Measurements from ENCODE around the gene PLAU.

Gene PLAU

DNA sequence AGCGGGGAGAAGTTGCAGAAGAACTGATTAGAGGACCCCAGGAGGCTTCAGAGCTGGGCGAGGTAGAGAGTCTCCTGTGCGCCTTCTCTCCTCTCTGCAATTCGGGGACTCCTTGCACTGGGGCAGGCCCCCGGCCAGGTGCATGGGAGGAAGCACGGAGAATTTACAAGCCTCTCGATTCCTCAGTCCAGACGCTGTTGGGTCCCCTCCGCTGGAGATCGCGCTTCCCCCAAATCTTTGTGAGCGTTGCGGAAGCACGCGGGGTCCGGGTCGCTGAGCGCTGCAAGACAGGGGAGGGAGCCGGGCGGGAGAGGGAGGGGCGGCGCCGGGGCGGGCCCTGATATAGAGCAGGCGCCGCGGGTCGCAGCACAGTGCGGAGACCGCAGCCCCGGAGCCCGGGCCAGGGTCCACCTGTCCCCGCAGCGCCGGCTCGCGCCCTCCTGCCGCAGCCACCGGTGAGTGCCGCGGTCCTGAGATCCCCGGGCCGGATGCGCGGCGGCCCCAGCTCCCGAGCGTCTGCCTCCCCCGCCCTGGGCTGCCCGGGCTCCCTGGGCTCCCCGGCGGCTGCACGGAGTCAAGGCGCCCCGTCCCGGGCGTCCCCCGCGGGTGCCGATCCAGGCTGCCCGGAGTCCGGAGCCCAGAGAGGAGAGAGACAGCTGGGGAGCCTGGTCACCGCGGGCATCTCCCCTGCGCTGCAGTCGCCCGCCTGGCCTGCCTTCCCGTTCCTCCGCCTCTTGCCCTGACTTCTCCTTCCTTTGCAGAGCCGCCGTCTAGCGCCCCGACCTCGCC, at the start of gene PLAU:
Gene PLAU, plus strand, starts transcription at position 369 of the 789 bp plus-strand sequence. CDS start 424 bp downstream, outside the sequence.
- peak; percentile 89 for DNase-seq (ENCODE audit: low spot score)

DNA sequence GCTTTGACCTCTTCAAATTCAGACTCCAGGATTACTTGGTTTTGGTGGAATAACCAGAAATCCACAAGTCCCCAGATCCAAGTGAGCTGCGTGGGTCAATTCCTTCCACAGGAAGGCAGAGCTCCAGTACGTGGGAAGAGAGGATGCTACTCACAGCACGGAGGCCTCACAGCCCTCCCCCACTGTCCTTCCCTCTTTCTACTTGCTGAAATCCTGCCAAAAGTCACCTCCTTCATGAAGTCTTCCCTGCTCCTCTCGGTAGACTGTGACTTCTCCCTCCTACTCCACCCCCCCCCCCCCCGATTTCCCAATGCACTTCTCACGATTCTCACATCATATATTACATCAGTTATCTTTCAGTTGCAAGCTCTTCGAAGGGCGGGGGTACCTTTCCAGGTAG, 48.9 kb upstream of the PLAU start:
- no peak for DNase-seq (ENCODE audit: low spot score)

DNA sequence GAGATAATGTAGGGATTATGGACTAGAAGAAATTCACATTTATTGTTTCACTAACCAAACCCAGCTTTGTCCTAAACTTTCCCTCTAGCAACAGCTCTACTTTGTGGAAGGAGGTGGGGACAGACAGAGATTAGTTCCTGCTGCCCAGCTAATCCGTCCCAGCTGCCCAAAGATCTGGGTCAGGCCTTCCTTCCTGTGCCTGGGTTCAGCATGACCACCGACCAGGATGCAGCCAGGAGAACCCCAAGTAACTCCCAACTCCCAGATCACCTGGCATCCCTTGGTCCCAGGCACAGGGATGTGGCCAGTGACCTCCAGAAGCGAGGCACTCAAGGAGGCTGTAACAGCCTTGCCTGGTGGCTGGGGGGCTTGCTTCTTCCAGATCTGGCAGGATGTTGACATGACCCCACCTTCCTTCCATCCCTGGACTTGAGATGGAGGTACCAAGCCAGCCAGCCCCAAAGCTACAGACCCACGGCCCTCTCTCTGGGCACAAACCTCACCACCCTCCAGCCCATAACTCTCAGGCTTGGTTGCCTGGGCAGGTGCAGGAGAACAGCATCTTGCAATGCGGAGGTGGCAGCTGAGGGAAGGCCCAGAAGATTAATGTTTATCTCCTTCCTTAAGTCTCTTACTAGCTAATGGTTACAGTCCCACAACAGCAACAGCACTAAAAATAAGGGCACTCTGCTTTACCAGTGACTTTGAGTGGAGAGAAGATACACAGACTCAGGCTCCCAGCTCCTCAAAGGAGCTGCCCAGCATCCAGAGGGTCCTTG, 47.7 kb upstream of the PLAU start:
- DNase-seq (ENCODE audit: low spot score): no peak

DNA sequence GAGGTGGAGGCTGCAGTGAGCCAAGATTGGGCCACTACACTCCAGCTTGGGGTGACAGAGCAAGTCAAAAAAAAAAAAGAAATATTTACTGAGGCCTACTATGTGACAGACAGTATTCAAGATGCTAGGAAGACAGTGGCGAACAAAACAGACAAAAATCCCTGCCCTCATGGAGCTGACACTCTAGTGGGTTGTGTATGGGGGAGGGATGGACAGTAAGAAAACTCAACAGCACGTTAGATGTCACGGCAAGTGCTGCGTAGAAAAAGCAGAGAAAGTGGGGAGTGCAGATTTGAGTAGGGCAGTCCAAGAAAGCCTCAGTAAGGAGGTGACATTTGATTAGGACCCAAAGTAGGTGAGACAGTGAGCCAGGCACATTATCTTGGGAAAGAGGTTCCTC, 46.7 kb upstream of the PLAU start:
- DNase-seq (ENCODE audit: low spot score): no peak

DNA sequence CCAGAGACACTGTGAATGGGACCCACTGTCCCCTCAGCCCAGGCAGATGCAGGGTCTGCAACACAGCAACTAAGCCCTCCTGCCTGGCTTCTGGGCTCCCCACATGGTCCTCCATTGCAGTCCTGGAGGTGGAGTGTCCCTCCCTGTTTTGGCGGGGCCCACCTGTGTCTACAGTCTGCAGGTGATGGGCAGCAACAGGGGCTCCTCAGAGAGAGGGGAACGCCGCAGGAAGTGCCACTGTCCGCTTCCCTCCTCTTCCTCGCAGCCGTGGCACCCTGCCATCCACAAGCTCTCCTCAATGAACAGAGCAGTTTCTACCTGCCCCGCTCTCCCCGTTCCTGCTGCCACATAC, 45.8 kb upstream of the PLAU start:
- no peak for DNase-seq (ENCODE audit: low spot score)

DNA sequence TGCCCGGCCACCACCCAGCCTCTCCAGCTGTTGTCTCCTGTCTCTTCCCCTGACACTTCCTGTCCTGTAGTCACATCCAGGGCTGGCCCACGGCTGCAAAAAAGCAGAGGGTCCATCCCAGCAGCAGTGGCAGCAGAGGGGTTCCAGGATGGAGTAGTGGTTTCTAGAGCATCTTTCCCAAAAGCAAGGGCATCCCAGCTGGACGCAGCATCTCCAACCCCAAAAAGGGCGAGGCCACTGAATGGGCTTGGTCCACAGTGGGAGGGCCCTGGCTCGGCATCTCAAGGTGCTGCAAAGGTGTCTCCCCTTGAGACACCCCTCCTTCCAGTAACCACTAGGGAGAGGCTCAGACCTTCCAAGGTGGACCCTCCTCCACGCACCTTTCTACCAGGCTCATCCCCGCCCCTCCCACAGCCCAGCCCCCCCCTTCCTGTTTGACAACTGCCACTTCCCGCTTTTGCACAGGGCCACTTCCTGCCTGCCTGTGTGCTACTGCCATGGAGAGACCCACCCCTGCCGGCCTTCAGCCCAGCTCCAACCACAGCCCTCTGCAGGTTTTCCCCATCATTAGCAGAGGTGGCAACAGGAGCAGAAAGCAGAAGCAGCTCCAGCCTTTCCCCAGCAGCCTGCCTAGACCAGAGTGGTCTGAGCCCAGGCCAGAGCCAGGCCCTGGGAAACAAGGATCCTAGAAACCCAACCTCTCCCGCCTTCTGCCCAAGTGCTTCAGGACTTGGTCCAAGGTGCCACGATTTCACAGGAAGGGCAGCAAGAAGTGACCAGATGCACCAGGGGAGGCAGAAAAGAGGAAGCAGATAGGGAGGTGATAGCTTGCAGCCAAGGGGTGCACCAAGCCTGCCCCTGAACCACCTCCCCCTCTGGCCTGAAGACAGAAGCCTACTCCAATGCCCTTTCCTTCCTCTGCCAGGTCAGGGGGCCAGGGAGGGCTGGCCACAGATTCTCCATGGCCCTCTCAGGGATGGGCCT, 45.2 kb upstream of the PLAU start:
- no peak for DNase-seq (ENCODE audit: low spot score)

DNA sequence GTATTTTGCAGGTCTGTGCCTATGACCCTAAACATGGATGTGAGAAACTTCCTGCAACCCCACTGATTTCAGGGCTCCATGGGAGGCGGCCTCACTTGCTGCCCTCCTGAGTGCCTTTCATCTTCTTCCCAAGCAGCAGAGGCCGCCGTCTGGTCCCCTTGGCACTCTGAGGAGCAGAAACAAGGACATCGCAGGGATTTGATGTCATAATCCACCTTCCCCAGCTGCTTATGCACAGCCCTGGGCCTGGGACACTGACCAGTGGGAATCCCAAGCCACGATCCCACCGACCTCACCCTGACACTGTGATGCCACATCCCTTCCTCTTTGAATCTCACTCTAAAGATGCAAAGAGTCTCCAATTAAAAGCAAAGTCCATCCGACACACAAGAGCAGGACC, 44.3 kb upstream of the PLAU start:
- no peak for DNase-seq (ENCODE audit: low spot score)

DNA sequence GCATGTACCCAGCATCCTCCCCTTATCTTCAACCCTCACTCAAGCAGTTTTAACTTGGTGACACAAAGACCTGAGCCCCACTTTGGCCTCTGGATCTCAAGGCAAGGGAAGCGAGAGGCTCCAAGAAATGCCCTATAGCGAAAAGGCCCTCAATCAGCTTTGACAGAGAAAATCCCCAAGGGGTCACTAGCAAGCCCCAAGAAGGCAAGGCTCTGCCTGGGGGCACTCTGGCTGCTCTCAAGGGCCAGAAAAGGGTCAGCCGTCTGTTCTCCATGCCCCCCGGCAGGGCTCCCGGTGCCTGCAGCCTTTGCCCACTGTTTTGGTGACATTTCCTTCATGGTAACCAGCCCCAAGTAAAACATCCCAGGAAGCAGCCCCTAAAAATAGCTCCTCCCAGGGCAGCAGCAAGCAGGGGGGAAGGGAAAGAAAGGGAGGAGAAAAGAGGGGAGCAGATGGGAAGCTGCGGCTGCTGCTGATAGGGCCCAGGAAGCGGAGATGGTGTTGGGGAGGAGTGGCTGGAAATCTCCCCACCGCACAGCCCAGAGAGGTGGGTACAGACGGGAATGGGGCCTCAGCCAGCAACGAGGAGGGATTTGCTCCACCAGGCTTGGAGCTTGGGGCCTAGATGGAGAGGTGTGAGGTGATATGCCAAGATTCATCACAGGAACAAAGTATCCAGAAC, 43.7 kb upstream of the PLAU start:
- no peak for DNase-seq (ENCODE audit: low spot score)

DNA sequence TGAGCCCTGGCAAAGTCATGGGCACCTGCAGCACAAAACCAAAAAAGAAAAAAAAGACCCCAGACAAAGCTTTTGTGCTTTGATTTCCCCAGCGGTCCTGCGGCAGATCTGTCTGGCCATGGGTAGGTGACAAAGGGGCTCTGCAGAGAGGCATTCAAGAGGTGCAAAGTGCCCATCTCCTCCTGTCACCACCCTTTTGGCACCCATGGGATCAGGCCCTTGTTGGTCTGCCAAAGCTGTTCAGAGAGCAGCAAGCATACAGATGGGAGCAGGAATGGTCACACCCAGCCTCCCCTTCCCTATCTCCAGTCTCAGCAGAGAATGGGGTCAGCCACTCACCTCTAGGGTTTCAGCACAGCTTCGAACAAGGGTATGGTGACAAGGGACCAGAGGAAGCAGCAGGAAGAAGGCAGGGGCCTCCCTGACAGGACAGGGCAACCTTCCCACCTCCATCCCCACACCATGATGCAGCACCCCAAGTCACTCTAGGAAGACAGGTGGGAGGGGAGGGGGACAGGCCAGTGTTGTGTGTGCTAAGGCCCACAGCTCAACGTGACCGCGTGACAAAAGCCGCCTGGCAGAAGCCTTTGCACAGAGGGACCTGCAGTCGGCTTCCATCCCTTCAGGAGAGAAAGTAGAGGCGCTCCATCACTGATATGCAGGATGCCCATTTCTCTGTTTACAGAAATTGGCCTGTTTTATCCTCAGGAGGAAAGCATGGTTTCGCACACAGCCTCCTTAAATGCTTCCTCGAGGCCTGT, 42.9 kb upstream of the PLAU start:
- no peak for DNase-seq (ENCODE audit: low spot score)

DNA sequence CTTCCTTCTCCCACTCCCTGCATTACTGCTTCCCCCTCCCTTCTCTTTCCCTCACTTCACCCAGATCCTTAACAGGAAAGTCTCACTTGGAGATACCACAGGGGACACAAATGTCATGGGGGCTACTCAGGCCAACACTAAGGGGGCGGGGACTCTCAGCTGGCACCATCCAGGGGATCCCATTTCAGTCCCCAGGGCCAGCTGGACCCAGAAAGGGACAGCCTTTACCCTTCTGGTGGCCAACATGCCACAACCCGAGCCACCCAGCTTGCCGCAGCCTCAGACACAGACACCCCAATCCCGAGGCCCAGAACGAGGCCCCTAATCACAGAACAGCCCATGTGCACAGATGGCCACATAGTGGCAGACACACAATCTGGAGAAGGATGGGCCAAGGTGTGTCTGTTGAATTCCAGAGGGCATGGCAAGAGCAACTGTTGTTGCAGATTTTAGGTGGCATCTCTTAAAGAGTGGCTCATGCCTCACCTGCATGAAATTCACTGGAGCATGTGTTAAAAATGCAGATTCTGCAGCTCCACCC, 42.2 kb upstream of the PLAU start:
- DNase-seq (ENCODE audit: low spot score): no peak

DNA sequence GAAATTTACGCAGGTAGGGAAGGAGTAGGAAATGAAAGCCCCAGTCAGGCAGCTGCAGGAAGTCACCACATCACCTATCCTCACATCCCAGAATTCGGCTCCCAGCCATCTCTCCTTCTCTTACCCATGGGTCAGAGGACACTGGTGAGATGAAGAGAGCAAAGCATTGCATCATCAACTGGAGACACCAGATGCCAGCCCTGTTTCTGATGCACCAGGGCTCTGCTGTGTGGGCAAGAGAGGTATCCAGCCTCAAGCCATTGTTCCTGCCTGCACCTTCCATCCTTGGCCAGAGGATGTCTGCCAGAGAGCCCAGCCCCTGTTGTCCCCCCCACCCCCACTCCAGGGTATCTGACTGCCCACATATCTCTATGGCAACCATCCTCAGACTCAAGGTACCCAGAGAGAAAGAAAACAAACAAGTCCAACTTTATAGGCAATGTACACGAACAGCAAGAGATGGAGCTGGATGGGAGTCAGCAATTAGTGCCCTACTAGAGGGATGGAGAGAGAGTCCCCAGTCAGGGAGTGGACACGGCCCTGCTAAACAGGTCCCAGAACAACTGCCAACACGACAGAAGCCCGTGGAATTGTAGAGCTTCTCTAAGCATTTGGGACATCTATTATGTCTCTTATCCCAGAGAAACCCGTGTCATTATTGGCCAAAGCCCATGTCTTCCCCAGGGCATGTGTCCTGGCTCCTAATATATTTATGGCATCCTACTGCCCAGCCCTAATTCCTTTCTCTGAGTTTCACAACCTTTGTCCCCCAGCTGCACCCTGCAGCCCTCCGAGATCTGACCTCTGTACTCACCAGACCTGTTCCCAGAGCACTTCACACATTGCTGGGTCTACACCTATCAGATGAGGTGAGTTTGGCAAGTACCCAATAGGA, 39.4 kb upstream of the PLAU start:
- no peak for DNase-seq (ENCODE audit: low spot score)

DNA sequence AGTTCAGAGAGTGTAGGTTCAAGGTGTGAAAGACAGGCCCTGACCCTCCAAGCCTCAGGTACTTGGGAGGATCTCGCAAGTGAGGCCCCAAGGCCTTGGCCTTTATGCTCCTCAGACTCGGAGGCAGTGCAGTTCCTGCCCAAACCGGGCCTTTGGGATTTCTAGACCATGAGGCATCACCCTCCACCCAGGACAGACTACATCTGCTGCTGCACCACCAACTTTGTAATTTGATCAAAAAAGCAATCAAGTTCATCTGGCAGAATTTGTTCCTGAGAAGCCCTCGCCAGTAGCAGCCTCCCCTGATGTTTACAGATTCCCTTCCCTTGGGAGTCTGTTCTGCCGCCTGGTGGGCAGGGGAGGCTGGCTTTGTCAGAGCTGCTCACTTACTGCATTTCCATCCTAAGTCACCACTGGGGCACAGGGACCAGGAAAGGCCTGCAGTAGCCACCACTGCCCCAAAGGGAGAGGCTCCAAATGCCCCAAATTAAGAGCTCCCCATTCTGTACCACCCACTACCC, 38.7 kb upstream of the PLAU start:
- no peak for DNase-seq (ENCODE audit: low spot score)

DNA sequence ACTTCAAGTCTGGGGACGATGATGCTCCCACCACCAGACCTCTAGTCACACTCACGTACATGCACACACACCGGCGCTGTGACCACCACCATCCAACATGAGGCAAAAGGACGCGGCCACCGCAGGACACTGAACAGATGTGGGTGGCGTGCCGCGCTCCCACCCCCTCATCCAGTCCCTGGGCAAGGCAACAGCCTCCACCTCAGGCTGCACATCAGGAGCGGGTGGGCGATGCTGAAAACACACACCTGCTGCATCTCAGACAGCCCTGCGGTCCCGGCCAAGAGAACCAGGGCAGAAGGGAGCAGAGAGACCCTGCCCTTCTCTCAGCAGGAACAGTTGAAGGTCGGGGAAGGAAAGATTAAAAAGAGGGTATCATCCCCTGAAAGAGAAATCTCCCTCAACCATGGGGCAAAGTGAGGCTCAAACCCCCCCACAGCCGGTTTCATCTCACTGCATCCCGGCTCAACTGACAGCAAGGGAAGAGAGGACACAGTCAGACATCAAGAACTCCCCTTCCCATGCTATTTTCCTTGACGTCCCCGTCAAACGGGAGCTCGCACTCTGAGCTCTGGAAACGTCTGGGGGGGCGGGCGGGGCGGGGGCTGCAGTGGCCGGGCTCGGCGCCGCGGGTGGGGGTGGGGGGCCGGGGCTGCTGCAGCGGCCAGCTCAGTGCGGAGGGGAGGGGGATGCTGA, 37.6 kb upstream of the PLAU start:
- DNase-seq (ENCODE audit: low spot score): no peak

DNA sequence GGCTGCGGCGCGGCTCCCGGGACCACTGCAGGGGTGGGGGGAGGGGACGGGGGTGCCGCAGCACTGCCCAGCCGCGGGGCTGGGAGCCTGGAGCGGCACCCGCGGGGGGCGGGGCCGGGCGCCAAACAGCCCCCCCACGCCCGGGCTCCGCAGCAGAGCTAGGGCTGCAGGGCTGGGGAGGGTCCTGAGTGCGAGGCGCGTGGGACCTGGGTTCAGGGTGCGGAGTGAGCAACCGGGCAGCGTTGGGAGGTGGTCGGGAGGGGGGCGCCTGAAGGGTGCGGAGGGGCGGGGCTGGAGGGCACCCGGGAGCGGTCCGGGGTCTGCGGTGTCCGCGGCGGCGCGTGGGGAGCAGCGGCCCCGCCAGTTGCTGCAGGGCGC, 37.1 kb upstream of the PLAU start:
- peak; percentile 80 for DNase-seq (ENCODE audit: low spot score)

DNA sequence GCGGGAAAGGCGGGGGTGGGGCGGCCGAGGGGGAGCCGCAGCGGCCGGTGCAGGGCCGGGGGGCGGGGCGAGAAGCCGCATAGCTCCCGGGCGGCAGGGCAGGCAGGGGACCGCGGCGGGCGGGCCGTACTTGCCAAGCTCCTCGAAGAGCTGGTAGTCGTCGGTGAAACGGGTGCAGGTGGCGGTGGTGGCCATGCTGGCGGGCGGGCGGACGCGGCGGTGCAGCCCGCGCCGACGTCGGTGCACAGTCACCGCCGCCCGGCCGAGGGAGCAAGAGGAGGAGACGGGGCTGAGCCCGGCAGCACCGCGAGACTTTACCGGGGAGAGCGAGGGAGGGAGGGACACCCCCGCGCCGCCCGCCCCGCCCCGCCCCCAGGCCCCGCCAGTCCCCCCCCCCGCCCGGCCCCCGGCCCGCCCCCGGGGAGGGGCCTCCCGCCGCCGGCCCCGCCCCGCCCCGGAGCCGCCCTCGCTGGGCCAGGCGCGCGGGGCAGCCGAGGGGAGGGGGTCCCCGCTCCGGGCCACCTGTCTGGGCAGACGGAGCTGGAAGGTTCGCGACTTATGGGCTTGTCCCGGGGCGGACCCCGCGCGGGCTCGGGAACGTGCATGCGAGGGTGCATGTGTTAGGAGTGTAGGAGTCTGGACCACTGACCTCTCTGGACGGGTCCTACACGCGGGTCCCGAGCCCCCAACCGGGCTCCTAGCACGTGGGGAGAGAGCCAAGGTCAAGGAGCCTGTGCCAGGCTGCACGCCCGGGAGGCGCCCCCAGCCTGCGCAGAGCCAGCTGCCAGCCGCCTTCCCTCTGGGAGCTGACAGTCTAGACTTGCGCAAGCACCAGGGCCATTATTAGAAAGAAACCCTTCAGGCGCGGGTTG, 36.4 kb upstream of the PLAU start, which contains the start of gene CAMK2G:
Gene CAMK2G, minus strand, starts transcription at position 289 of the 872 bp plus-strand sequence. Its CDS starts 94 bp downstream, at position 195.
- peak; percentile 97 for DNase-seq (ENCODE audit: low spot score)

DNA sequence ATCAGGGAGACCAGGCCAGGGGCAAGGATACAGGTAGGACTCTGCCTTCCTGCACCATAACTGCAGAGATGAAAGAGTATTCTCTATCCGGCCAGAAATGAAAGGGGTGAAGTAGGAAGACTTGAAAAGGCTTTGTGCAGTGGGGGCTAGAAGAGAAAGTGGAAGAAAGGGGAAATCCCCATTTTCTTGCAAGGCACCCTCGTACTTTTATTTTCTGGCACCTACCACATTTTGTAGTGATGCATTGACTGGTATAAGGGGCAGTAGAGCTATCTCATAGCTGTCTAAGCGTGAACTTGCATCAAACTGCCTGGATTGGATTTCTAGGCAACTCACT, 35.8 kb upstream of the PLAU start:
- DNase-seq (ENCODE audit: low spot score): no peak

DNA sequence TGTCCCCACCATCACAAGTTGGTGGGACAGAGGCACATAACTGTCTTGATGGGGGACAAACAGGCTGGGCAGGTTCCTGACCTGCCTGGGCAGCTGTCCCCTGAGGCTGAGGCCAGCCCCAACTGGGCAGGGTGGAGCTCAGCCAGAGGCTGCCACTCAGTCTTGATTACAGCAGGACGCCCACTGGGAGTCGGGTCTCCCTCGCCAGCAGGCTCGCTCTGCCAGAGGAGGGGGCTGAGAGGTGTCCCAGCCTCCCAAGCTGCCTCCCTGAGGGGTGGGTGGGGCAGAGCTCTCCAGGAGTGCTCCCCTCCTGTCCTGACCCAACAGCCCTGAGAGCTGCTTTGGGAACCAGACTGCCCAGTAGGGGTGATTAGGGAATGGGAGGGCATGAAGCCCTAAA, 34.8 kb upstream of the PLAU start:
- no peak for DNase-seq (ENCODE audit: low spot score)

DNA sequence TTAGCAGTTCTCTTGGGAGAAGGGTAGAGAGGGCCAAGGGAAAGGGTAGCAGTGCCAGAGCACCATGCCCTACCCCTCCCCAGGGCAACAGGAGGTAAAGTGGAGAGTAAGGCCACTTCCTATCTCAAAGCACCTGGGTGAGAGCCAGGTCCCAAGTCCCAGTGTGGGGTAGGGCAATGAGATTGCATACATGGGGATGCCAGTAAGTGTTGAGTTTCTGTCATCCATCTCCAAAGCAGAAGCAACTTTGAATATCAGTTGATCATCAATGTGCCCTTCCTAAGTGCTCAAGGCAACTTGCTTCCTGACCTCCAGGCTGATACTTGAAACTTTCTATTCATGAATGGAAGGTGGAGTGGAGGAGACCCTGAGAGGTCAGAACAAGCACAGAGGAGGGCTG, 34.4 kb upstream of the PLAU start:
- no peak for DNase-seq (ENCODE audit: low spot score)

Measured in iPS-NIHi11 (cell line).